Calu3 (cell line): ENCODE results near the gene KIF2C. TPM values are rescaled to one million over a fixed set of nuclear protein-coding genes. Genes with fewer than 3 reads are reported as not detected.

Experiments
- BruUV-seq: library from RNA; stranded (reverse); fragments of 400-500 nt; replicated peaks from 2 replicates; lab custom pipeline; 2021; lab: Mats Ljungman, UMichigan
- CTCF ChIA-PET: fragments of 300-600 bp; sonication (Branson Sonifier 250); formaldehyde crosslinking; loops from one replicate; lab custom pipeline; 2022; ENCODE audit warnings: antibody characterized with exemption; lab: Charles Lee
- DNase-seq: peaks from one replicate; pipeline ENCODE4 v3.0.0; 2022
- H3K27ac Mint-ChIP-seq: one replicate; pipeline ENCODE4 v1.8.0; 2022; ENCODE audit warnings: mixed read lengths; ENCODE audit not compliant: unreplicated experiment
- H3K27me3 Mint-ChIP-seq: one replicate; pipeline ENCODE4 v1.8.0; 2022; ENCODE audit warnings: mixed read lengths; ENCODE audit not compliant: unreplicated experiment
- H3K36me3 Mint-ChIP-seq: one replicate; pipeline ENCODE4 v1.8.0; 2022; ENCODE audit warnings: mild to moderate bottlenecking, moderate library complexity, mixed read lengths; ENCODE audit not compliant: insufficient read depth, unreplicated experiment
- H3K4me1 Mint-ChIP-seq: one replicate; pipeline ENCODE4 v1.8.0; 2022; ENCODE audit warnings: mild to moderate bottlenecking, low read depth, mixed read lengths; ENCODE audit not compliant: unreplicated experiment
- H3K4me3 Mint-ChIP-seq: one replicate; pipeline ENCODE4 v1.8.0; 2022; ENCODE audit warnings: mild to moderate bottlenecking, low read depth, moderate library complexity, mixed read lengths; ENCODE audit not compliant: unreplicated experiment
- H3K9me3 Mint-ChIP-seq: one replicate; pipeline ENCODE4 v1.8.0; 2022; ENCODE audit warnings: low read depth, mixed read lengths; ENCODE audit not compliant: unreplicated experiment
- CTCF ChIP-seq: fragments of 200-600 bp; IDR thresholded peaks from one replicate; pipeline ENCODE4 v1.8.0; 2022; ENCODE audit warnings: antibody characterized with exemption; ENCODE audit not compliant: unreplicated experiment
- intact Hi-C: fragments of 100-400 bp; cut with micrococcal nuclease; formaldehyde crosslinking; loops from one replicate; pipeline ENCODE4 v1.10.0; 2022; ENCODE audit not compliant: unreplicated experiment
- total RNA-seq: library from RNA; stranded (reverse); gene quantifications from 2 replicates; pipeline ENCODE4 v1.2.3, GENCODE V29; 2022

Gene KIF2C
- total RNA-seq, 1 experiment from 2014 or later: 67.6 TPM

- H3K4me1 Mint-ChIP-seq: peaks cover 7% of the 10 kb centered on the region
- no peak for TF ChIP-seq CTCF
- no peaks in the 10 kb centered on the region for H3K36me3 Mint-ChIP-seq
- intact Hi-C loops: no loop called here
- H3K27me3 Mint-ChIP-seq: no peaks in the 10 kb centered on the region
- no TSS peak for BruUV-seq
- H3K9me3 Mint-ChIP-seq: no peaks in the 10 kb centered on the region
- no peak overlapping the region for H3K4me3 Mint-ChIP-seq
- H3K27ac Mint-ChIP-seq: no peak overlapping the region
- CTCF ChIA-PET: no interaction called here
- DNase-seq: no peak
Measured at GRCh38 chr1:44700573-44700972, 39.1 kb upstream of the KIF2C start.

- H3K36me3 Mint-ChIP-seq: no peaks in the 10 kb centered on the region
- intact Hi-C loops: no loop called here
- DNase-seq: no peak
- peaks cover 7% of the 10 kb centered on the region for H3K4me1 Mint-ChIP-seq
- H3K9me3 Mint-ChIP-seq: no peaks in the 10 kb centered on the region
- CTCF ChIA-PET: no interaction called here
- H3K27me3 Mint-ChIP-seq: no peaks in the 10 kb centered on the region
- no peak overlapping the region for H3K27ac Mint-ChIP-seq
- H3K4me3 Mint-ChIP-seq: no peak overlapping the region
- BruUV-seq: no TSS peak
- TF ChIP-seq CTCF: no peak
Measured at GRCh38 chr1:44701141-44701573, 38.5 kb upstream of the KIF2C start.

GRCh38 chr1:44705470-44705869 is 34.2 kb upstream of the KIF2C start:
- Mint-ChIP-seq H3K27ac (no peak overlapping the region), H3K9me3 (peaks cover 3% of the 10 kb centered on the region), H3K27me3 (no peaks in the 10 kb centered on the region), H3K36me3 (no peaks in the 10 kb centered on the region), H3K4me3 (no peak overlapping the region), H3K4me1 (peaks cover 20% of the 10 kb centered on the region)
- BruUV-seq: no TSS peak
- CTCF ChIA-PET: interaction anchor here (1.4 kb wide), 1 partner anchor 31 kb away, joined by 4 read pairs; the partner anchor contains the start of genes ARMH1 and TMEM53
- intact Hi-C loops: no loop called here
- TF ChIP-seq CTCF: no peak
- no peak for DNase-seq

GRCh38 chr1:44705938-44706337 is 33.7 kb upstream of the KIF2C start:
- Mint-ChIP-seq H3K27me3 (no peaks in the 10 kb centered on the region), H3K27ac (no peak overlapping the region), H3K4me3 (no peak overlapping the region), H3K36me3 (no peaks in the 10 kb centered on the region), H3K4me1 (peaks cover 20% of the 10 kb centered on the region), H3K9me3 (peaks cover 3% of the 10 kb centered on the region)
- CTCF ChIA-PET: interaction anchor here (1.4 kb wide), 1 partner anchor 32 kb away, joined by 4 read pairs; the partner anchor contains the start of genes ARMH1 and TMEM53
- intact Hi-C loops: no loop called here
- no peak for DNase-seq
- no TSS peak for BruUV-seq
- no peak for TF ChIP-seq CTCF
